NT2/D1 (cell line): ENCODE data around the gene SDF4.

ENCODE experiments used
- YY1 ChIP-seq: IDR thresholded peaks from 2 replicates; pipeline ENCODE4 v1.6.1; 2011; ENCODE audit not compliant: insufficient read length, insufficient read depth
- ZNF274 ChIP-seq: IDR thresholded peaks from 2 replicates; pipeline ENCODE4 v1.6.1; 2011; ENCODE audit warnings: mild to moderate bottlenecking, low read depth, low read length

DNA sequence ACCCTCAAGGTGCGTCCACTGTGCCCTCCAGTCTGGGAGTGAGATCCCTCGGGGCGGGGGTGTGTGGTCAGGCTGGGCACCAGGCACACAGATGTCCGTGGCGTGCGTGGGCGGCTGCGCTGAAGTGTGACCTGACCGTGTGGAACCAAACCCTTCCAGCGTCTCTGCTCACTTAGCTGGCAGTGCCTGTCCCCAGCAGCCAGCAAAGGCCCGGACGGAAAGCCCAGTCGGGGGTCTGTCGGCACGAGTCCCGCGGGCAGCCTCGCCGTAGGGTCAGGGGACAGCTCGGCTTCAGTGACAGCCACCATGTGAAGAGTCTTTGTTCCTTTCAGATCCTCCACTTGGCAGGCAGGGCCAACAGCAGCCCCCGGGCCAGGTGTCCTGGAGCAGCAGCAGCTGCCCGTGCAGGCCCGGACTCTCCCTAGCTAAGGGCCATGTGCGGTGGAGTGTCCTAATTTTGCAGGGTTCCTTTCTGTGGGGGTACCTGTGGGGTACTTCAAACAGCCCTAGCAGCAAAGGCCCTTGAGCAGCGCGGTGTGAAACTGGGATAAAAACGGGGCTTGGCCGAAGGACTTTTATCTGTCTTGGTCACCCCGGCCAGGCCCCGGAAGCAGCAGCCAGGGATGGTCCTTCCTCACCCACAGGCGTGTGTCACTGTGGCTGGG is 46.6 kb downstream of the SDF4 start:
- TF ChIP-seq YY1 (no peak), ZNF274 (no peak)
